PC-3 (cell line): ENCODE measurements around the gene SPCS2. TPM values are rescaled to one million over a fixed set of nuclear protein-coding genes. Genes with fewer than 3 reads are reported as not detected.

Experiments
- ATAC-seq: fragments of 200-7000 bp; cut with Tn5 transposase; 2 replicates; pipeline ENCODE4 v1.9.1; 2020; ENCODE audit warnings: mild to moderate bottlenecking, moderate library complexity
- BruUV-seq: library from RNA; stranded (reverse); fragments of 400-500 nt; replicated peaks from 2 replicates; lab custom pipeline; 2021; lab: Mats Ljungman, UMichigan
- CTCF ChIA-PET: fragments of 300-600 bp; sonication (Branson Sonifier 250); formaldehyde crosslinking; loops from one replicate; lab custom pipeline; 2022; ENCODE audit warnings: antibody characterized with exemption; lab: Charles Lee
- POLR2A ChIA-PET: fragments of 300-600 bp; sonication (Branson Sonifier 250); formaldehyde crosslinking; loops from one replicate; lab custom pipeline; 2022; ENCODE audit warnings: antibody characterized with exemption; ENCODE audit not compliant: unreplicated experiment; lab: Charles Lee
- DNase-seq: peaks from one replicate; pipeline ENCODE4 v3.0.0-alpha.2; 2015
- H2AFZ ChIP-seq: fragments of 300-600 bp; sonication (generic); 2 replicates; pipeline ENCODE4 v1.6.0; 2016; ENCODE audit warnings: antibody characterized with exemption, low read length
- H3F3A ChIP-seq: fragments of 300-600 bp; sonication (generic); one replicate; pipeline ENCODE4 v1.6.0; 2017; ENCODE audit warnings: antibody characterized with exemption, low read length, control low read depth, mild to moderate bottlenecking; ENCODE audit not compliant: unreplicated experiment
- H3K27ac ChIP-seq: fragments of 300-600 bp; sonication (generic); 2 replicates; pipeline ENCODE4 v1.5.1; 2016; ENCODE audit warnings: mild to moderate bottlenecking, low read length
- H3K27me3 ChIP-seq: fragments of 300-600 bp; sonication (generic); 2 replicates; pipeline ENCODE4 v1.6.1; 2016; ENCODE audit warnings: low read length, mixed read lengths
- H3K36me3 ChIP-seq: fragments of 300-600 bp; sonication (generic); 2 replicates; pipeline ENCODE4 v1.6.1; 2016; ENCODE audit warnings: low read depth, mixed run types, low read length, mixed read lengths
- H3K4me1 ChIP-seq: fragments of 300-600 bp; sonication (generic); 2 replicates; pipeline ENCODE4 v1.5.1; 2016; ENCODE audit warnings: low read length; ENCODE audit not compliant: insufficient read depth
- H3K4me2 ChIP-seq: fragments of 300-600 bp; sonication (generic); 2 replicates; pipeline ENCODE4 v1.6.0; 2016; ENCODE audit warnings: low read length
- H3K4me3 ChIP-seq: fragments of 300-600 bp; sonication (generic); 2 replicates; pipeline ENCODE4 v1.5.1; 2016; ENCODE audit warnings: mild to moderate bottlenecking, low read length, mixed read lengths
- H3K79me2 ChIP-seq: fragments of 300-600 bp; sonication (generic); 2 replicates; pipeline ENCODE4 v1.6.1; 2017; ENCODE audit warnings: low read length, mixed read lengths
- H3K9ac ChIP-seq: fragments of 300-600 bp; sonication (generic); 2 replicates; pipeline ENCODE4 v1.6.0; 2016; ENCODE audit warnings: mild to moderate bottlenecking, low read length
- H3K9me2 ChIP-seq: fragments of 300-600 bp; sonication (generic); replicated peaks from 2 replicates; pipeline ENCODE4 v1.6.1; 2016; ENCODE audit warnings: mixed run types, low read length, mixed read lengths
- H3K9me3 ChIP-seq: fragments of 300-600 bp; sonication (generic); 2 replicates; pipeline ENCODE4 v1.6.1; 2016; ENCODE audit warnings: low read length, mixed read lengths
- H4K20me1 ChIP-seq: fragments of 300-600 bp; sonication (generic); 2 replicates; pipeline ENCODE4 v1.6.1; 2016; ENCODE audit warnings: low read length, mixed read lengths
- EZH2 ChIP-seq: fragments of 300-600 bp; sonication (generic); IDR thresholded peaks from one replicate; pipeline ENCODE4 v1.6.1; 2017; ENCODE audit warnings: antibody characterized with exemption, mild to moderate bottlenecking, low read length; ENCODE audit not compliant: unreplicated experiment
- EZH2phosphoT487 ChIP-seq: fragments of 300-600 bp; sonication (generic); IDR thresholded peaks from 2 replicates; pipeline ENCODE4 v1.6.1; 2018; ENCODE audit warnings: mild to moderate bottlenecking, antibody characterized with exemption, low read length, borderline replicate concordance
- intact Hi-C: fragments of 100-400 bp; cut with micrococcal nuclease; formaldehyde crosslinking; loops from 2 replicates; pipeline ENCODE4 v1.9.0; 2023
- total RNA-seq: library from RNA; depleted of rRNA; stranded (reverse); fragments of >200 nt; gene quantifications from 2 replicates; pipeline ENCODE4 v1.2.3, GENCODE V29; 2014
- TF ChIP-seq, protein P1 (sequence below): fragments of 300-600 bp; sonication (generic); conservative IDR thresholded peaks from 2 replicates; pipeline ENCODE4 v1.5.1; 2017; ENCODE audit warnings: antibody characterized with exemption, low read depth, mild to moderate bottlenecking, low read length

The SPCS2 gene
- total RNA-seq, 1 experiment from 2014 or later = 129 TPM

GRCh38 chr11:74905326-74905725 is 43.7 kb upstream of the SPCS2 start:
- Histone ChIP-seq H3F3A (no peaks in the 10 kb centered on the region), H3K4me3 (no peak overlapping the region), H3K4me1 (no peaks in the 10 kb centered on the region), H3K9me2 (no peaks in the 10 kb centered on the region), H3K4me2 (no peak overlapping the region), H3K36me3 (peaks cover 16% of the 10 kb centered on the region), H3K9ac (no peak overlapping the region), H2AFZ (no peak overlapping the region), H3K9me3 (peaks cover 11% of the 10 kb centered on the region), H3K27ac (no peak overlapping the region), H3K79me2 (no peaks in the 10 kb centered on the region), H3K27me3 (no peaks in the 10 kb centered on the region), H4K20me1 (no peaks in the 10 kb centered on the region)
- no TSS peak for BruUV-seq
- DNase-seq = no peak
- TF ChIP-seq EZH2 (no peak), EZH2phosphoT487 (no peak)
- TF ChIP-seq, protein P1, sequence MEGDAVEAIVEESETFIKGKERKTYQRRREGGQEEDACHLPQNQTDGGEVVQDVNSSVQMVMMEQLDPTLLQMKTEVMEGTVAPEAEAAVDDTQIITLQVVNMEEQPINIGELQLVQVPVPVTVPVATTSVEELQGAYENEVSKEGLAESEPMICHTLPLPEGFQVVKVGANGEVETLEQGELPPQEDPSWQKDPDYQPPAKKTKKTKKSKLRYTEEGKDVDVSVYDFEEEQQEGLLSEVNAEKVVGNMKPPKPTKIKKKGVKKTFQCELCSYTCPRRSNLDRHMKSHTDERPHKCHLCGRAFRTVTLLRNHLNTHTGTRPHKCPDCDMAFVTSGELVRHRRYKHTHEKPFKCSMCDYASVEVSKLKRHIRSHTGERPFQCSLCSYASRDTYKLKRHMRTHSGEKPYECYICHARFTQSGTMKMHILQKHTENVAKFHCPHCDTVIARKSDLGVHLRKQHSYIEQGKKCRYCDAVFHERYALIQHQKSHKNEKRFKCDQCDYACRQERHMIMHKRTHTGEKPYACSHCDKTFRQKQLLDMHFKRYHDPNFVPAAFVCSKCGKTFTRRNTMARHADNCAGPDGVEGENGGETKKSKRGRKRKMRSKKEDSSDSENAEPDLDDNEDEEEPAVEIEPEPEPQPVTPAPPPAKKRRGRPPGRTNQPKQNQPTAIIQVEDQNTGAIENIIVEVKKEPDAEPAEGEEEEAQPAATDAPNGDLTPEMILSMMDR = no peak
- ATAC-seq = no peak
- CTCF ChIA-PET = interaction anchor here (0.6 kb wide), 1 partner anchor 246 kb away, joined by 4 read pairs; the partner anchor contains the start of gene SLCO2B1
- intact Hi-C loops = no loop called here
- POLR2A ChIA-PET = no interaction called here

DNA sequence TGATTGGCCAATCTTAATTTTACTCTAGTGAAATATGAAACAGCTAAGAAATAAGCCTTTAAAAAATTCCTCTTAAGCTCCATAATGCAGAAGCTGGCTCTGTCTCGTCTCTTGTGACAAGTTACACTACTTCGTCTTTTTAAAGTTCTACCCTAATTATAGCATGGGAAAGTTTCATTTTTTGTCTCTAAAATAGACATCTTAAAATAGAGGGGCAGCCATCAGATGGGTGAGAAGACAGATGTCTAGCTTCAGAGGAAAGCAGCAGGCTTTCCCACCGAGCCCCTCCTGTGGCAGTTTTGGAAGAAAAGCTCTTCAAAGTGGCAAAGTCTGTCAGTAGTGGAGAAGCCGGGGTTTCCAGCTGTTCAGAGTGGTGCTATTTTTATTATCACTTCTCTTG is 39.7 kb upstream of the SPCS2 start:
- no peaks in the 10 kb centered on the region for H3K27me3 ChIP-seq
- H3K27ac ChIP-seq = no peak overlapping the region
- H3K9ac ChIP-seq = no peak overlapping the region
- H3K4me1 ChIP-seq = no peaks in the 10 kb centered on the region
- BruUV-seq = no TSS peak
- H3K4me3 ChIP-seq = no peak overlapping the region
- TF ChIP-seq EZH2phosphoT487 (no peak), EZH2 (no peak)
- TF ChIP-seq, protein P1 = no peak
- ChIA-PET CTCF (no interaction called here), POLR2A (no interaction called here)
- H3K4me2 ChIP-seq = no peak overlapping the region
- H4K20me1 ChIP-seq = no peaks in the 10 kb centered on the region
- no peaks in the 10 kb centered on the region for H3K9me2 ChIP-seq
- no peaks in the 10 kb centered on the region for H3K79me2 ChIP-seq
- ATAC-seq (no peak), DNase-seq (no peak)
- no peak overlapping the region for H2AFZ ChIP-seq
- no peaks in the 10 kb centered on the region for H3F3A ChIP-seq
- intact Hi-C loops = no loop called here
- peaks cover 3% of the 10 kb centered on the region; the same call in 1 of the 2 replicates for H3K36me3 ChIP-seq
- H3K9me3 ChIP-seq = no peaks in the 10 kb centered on the region

- Histone ChIP-seq H3K36me3 (peaks cover 3% of the 10 kb centered on the region; the same call in 1 of the 2 replicates), H3K4me3 (no peak overlapping the region), H3K9me3 (no peaks in the 10 kb centered on the region), H3K27ac (no peak overlapping the region), H3K4me2 (no peak overlapping the region), H3K27me3 (no peaks in the 10 kb centered on the region), H2AFZ (no peak overlapping the region), H3K4me1 (no peaks in the 10 kb centered on the region), H3F3A (no peaks in the 10 kb centered on the region), H3K9ac (no peak overlapping the region), H3K9me2 (no peaks in the 10 kb centered on the region), H4K20me1 (no peaks in the 10 kb centered on the region), H3K79me2 (no peaks in the 10 kb centered on the region)
- ATAC-seq (no peak), DNase-seq (no peak)
- CTCF ChIA-PET = no interaction called here
- intact Hi-C loops = no loop called here
- POLR2A ChIA-PET = no interaction called here
- no TSS peak for BruUV-seq
- TF ChIP-seq EZH2phosphoT487 (no peak), EZH2 (no peak)
These were observed 39.3 kb upstream of the SPCS2 start for GRCh38 chr11:74909812-74910211.
